Mucosa of descending colon (tissue), 3 donors: ENCODE results near the gene ATP9B. TPM values are rescaled to one million over a fixed set of nuclear protein-coding genes. Genes with fewer than 3 reads are reported as not detected.

Source experiments
- ATAC-seq: fragments of 200-7000 bp; cut with Tn5 transposase; one replicate; pipeline ENCODE4 v1.9.1; 2020; ENCODE audit warnings: mild to moderate bottlenecking, moderate library complexity
- DNase-seq, 3 donors: peaks; one replicate each; pipeline ENCODE4 v3.0.0-alpha.2; 2020
- H3K36me3 ChIP-seq: fragments of 200-600 bp; one replicate; pipeline ENCODE4 v1.8.0; 2021; ENCODE audit warnings: low read depth, mild to moderate bottlenecking
- H3K4me1 ChIP-seq: fragments of 200-600 bp; one replicate; pipeline ENCODE4 v1.8.0; 2021; ENCODE audit warnings: low read depth, mild to moderate bottlenecking
- H3K4me3 ChIP-seq: fragments of 200-600 bp; one replicate; pipeline ENCODE4 v1.8.0; 2021; ENCODE audit warnings: mild to moderate bottlenecking
- H3K9me3 ChIP-seq: fragments of 200-600 bp; one replicate; pipeline ENCODE4 v1.8.0; 2021; ENCODE audit warnings: mild to moderate bottlenecking
- CTCF ChIP-seq: fragments of 200-600 bp; IDR thresholded peaks from one replicate; pipeline ENCODE4 v1.8.0; 2022; ENCODE audit warnings: antibody characterized with exemption, mild to moderate bottlenecking
- intact Hi-C, 2 donors: fragments of 100-400 bp; cut with DNase I in 1 of 2; cut with micrococcal nuclease in 1 of 2; formaldehyde crosslinking; loops; one replicate each; pipeline versions ENCODE4 v1.11.0 to v1.11.1; 2022; cut with DNase I, micrococcal nuclease
- total RNA-seq, 3 donors: library from RNA; stranded (reverse); fragmentation: NEBNext Ultra II Directional in 2 of 3; extraction: Animal tissue kit (Norgen Biotek cat#: 25700) in 2 of 3; gene quantifications; one replicate each; pipeline versions ENCODE4 v1.2.1 to v1.2.4, GENCODE V29; 2021 to 2023
- donor health status: DM: no; HTN: no; CAD: no; lungs with moderate emphysema.
- donor health status: DM: no; HTN: no; CAD: no.
- donor health status: DM: no; HTN: yes; CAD: no.

The ATP9B gene
- total RNA-seq, 3 donors from 2014 or later, result 25.8 to 37.1 (median 34.1) TPM

GRCh38 chr18:79030680-79031079 is 38.5 kb upstream of the ATP9B start:
- H3K36me3 ChIP-seq, result no peaks in the 10 kb centered on the region
- DNase-seq (no peak), ATAC-seq (no peak)
- intact Hi-C loops, result no loop called here
- no peak for TF ChIP-seq CTCF
- H3K4me3 ChIP-seq, result no peak overlapping the region
- H3K9me3 ChIP-seq, result peaks cover 2% of the 10 kb centered on the region
- H3K4me1 ChIP-seq, result no peaks in the 10 kb centered on the region

GRCh38 chr18:79042276-79042675 is 26.9 kb upstream of the ATP9B start:
- intact Hi-C loops, result no loop called here
- no peak for DNase-seq
- Histone ChIP-seq H3K4me1 (no peaks in the 10 kb centered on the region), H3K9me3 (no peaks in the 10 kb centered on the region), H3K36me3 (no peaks in the 10 kb centered on the region), H3K4me3 (no peak overlapping the region)
- no peak for ATAC-seq
- TF ChIP-seq CTCF, result no peak

- ATAC-seq, result no peak
- Histone ChIP-seq H3K36me3 (no peaks in the 10 kb centered on the region), H3K4me1 (no peaks in the 10 kb centered on the region)
These were observed 25.9 kb upstream of the ATP9B start for GRCh38 chr18:79043288-79043687.

GRCh38 chr18:79046522-79046921 is 22.7 kb upstream of the ATP9B start:
- Histone ChIP-seq H3K36me3 (no peaks in the 10 kb centered on the region), H3K4me3 (no peak overlapping the region), H3K9me3 (no peaks in the 10 kb centered on the region), H3K4me1 (no peaks in the 10 kb centered on the region)
- no peak for TF ChIP-seq CTCF
- intact Hi-C loops, result no loop called here
- ATAC-seq, result peak; percentile 33
- DNase-seq, result no peak

More at GRCh38 chr18:79043288-79043687, 25.9 kb upstream of the ATP9B start:
- Histone ChIP-seq H3K9me3 (no peaks in the 10 kb centered on the region), H3K4me3 (no peak overlapping the region)
- TF ChIP-seq CTCF, result no peak
- DNase-seq, result no peak
- intact Hi-C loops, result no loop called here

- ATAC-seq, result no peak
- TF ChIP-seq CTCF, result no peak
These were observed 21.5 kb upstream of the ATP9B start for GRCh38 chr18:79047556-79048244.

GRCh38 chr18:79048245-79048632 is 21.0 kb upstream of the ATP9B start:
- TF ChIP-seq CTCF, result no peak
- intact Hi-C loops, result no loop called here
- DNase-seq (no peak), ATAC-seq (no peak)
- Histone ChIP-seq H3K4me3 (no peak overlapping the region), H3K9me3 (no peaks in the 10 kb centered on the region), H3K36me3 (no peaks in the 10 kb centered on the region), H3K4me1 (no peaks in the 10 kb centered on the region)

More at GRCh38 chr18:79047556-79048244, 21.5 kb upstream of the ATP9B start:
- Histone ChIP-seq H3K9me3 (no peaks in the 10 kb centered on the region), H3K4me1 (no peaks in the 10 kb centered on the region), H3K36me3 (no peaks in the 10 kb centered on the region), H3K4me3 (no peak overlapping the region)
- DNase-seq, result no peak
- intact Hi-C loops, result no loop called here
